Measurements from ENCODE around the gene KRTAP9-7.
A peak's percentile ranks its signal among the peaks of the same experiment; 100 is the strongest.

The KRTAP9-7 gene

GRCh38 chr17:41278176-41278955, 2.9 kb downstream of the KRTAP9-7 start:
- DNase-seq, result no peak

- no peak for DNase-seq
These were observed 8.5 kb downstream of the KRTAP9-7 start for GRCh38 chr17:41284043-41284442.

GRCh38 chr17:41284546-41284945, 9.0 kb downstream of the KRTAP9-7 start:
- no peak for DNase-seq

GRCh38 chr17:41287050-41287449, 11.6 kb downstream of the KRTAP9-7 start:
- no peak for DNase-seq

GRCh38 chr17:41294016-41294415, 18.5 kb downstream of the KRTAP9-7 start:
- no peak for DNase-seq

GRCh38 chr17:41296846-41297245, 21.3 kb downstream of the KRTAP9-7 start:
- DNase-seq, result no peak

- no peak for DNase-seq
These were observed 23.1 kb downstream of the KRTAP9-7 start for GRCh38 chr17:41298458-41299135.

GRCh38 chr17:41301204-41301790, 25.8 kb downstream of the KRTAP9-7 start:
- DNase-seq, result no peak

- DNase-seq, result no peak
These were observed 26.7 kb downstream of the KRTAP9-7 start, which contains the start of gene KRTAP29-1 for GRCh38 chr17:41301916-41302901. Gene KRTAP29-1 (minus strand): TSS chr17:41302851. CDS start chr17:41302851, 0 bp downstream.

GRCh38 chr17:41302981-41303380, 27.5 kb downstream of the KRTAP9-7 start:
- no peak for DNase-seq

GRCh38 chr17:41304091-41304490, 28.6 kb downstream of the KRTAP9-7 start:
- DNase-seq, result no peak

- no peak for DNase-seq
These were observed 32.1 kb downstream of the KRTAP9-7 start for GRCh38 chr17:41307647-41308046.

GRCh38 chr17:41308251-41308917, 32.9 kb downstream of the KRTAP9-7 start:
- DNase-seq, result no peak

- no peak for DNase-seq
These were observed 33.4 kb downstream of the KRTAP9-7 start, which contains the start of gene KRTAP16-1 for GRCh38 chr17:41308918-41309359. Gene KRTAP16-1 (minus strand): TSS chr17:41309309. CDS start chr17:41309253, 56 bp downstream.

- no peak for DNase-seq
These were observed 35.6 kb downstream of the KRTAP9-7 start for GRCh38 chr17:41311111-41311510.

GRCh38 chr17:41315204-41315794, 39.8 kb downstream of the KRTAP9-7 start, which contains the start of gene KRTAP17-1:
Gene KRTAP17-1 (minus strand): TSS chr17:41315710. CDS start chr17:41315650, 60 bp downstream.
- DNase-seq, result no peak

GRCh38 chr17:41315814-41316445, 40.4 kb downstream of the KRTAP9-7 start:
- no peak for DNase-seq

- no peak for DNase-seq
These were observed 42.7 kb downstream of the KRTAP9-7 start for GRCh38 chr17:41318231-41318630.

GRCh38 chr17:41322094-41322902, 46.8 kb downstream of the KRTAP9-7 start:
- DNase-seq, result peak; percentile 29

Measured in retina (tissue), 1 donor.